Measurements from ENCODE around the gene PLEKHD1.

Gene PLEKHD1

GRCh38 chr14:69547701-69548348, 63.3 kb downstream of the PLEKHD1 start:
- DNase-seq (ENCODE audit: low read depth) = no peak

DNA sequence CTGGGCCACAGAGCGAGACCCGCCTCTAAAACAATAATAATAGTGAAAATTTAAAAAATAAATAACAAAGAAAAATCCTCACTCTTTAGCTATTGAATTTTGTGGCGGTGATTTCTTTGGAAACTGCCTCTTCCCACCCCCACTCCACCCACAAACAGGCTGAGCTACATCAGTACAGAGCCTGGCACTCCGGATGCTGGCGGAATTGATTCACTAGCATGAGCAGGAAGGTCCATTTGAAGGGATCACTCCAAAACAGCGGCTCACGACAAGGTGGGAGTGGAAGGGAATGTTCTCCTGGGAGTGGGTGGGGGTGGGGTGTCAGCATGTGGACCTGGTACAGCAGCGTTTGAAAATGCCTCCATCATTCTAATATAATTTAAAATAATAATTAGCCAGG, 64.0 kb downstream of the PLEKHD1 start:
- no peak for DNase-seq (ENCODE audit: low read depth)

- DNase-seq (ENCODE audit: low read depth) = no peak
Observed at GRCh38 chr14:69551511-69551910, 67.0 kb downstream of the PLEKHD1 start.

GRCh38 chr14:69553252-69553651, 68.7 kb downstream of the PLEKHD1 start:
- peak; percentile 40 for DNase-seq (ENCODE audit: low read depth)

GRCh38 chr14:69554500-69554899, 70.0 kb downstream of the PLEKHD1 start:
- DNase-seq (ENCODE audit: low read depth) = no peak

DNA sequence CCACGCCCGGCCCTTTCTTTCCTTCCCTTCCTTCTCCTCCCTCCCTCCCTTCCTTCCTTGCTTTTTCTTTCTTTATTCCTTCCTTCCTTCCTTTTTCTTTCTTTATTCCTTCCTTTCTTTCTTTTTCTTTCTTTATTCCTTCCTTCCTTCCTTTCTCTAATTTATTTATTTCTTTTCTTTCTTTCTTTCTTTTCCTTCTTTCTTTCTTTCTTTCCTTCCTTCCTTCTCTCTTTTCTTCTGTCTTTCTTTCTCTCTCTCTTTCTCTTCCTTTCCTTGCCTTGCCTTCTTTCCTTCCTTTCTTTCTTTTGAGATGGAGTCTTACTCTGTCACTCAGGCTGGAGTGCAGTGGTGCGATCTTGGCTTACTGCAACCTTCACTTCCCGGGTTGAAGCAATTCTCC, 74.2 kb downstream of the PLEKHD1 start:
- no peak for DNase-seq (ENCODE audit: low read depth)

DNA sequence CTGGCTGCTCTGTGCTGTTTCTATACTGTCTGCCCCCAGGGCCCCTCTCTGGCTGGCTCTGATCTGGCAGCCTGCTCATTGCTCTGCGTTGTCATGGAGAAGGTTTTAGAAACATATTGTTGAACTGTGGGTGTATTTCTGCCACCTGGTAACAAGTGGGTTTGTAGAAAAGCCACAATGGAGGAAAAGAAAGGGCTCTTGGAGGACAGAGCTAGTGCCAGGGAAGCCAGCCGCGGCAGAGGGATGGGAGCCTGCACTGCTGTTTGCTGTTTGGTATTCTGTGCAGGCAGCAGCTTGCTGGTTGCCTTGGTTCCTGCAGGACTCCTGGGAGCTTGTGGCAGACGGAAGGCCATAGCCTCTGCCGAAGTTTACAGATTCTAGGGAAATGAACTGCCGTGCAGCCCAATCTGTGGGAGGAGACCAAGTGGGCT, 75.1 kb downstream of the PLEKHD1 start:
- DNase-seq (ENCODE audit: low read depth) = no peak

DNA sequence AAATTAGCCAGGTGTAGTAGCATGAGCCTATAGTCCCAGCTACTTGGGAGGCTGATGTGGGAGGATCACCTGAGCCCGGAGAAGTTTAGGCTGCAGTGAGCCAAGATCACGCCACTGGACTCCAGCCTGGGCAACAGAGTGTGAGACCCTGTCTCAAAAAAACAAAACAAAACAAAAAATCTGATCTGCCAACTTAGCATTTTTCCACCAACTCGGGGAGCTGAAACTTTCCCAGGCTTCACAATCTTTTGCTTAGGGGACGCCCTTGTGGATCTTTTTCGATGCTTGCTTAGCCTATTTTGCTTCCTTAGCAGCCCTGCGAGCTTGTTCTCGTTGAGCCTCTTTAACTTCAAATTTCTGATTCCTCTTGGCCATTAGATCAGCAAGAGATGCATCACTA, 76.3 kb downstream of the PLEKHD1 start:
- no peak for DNase-seq (ENCODE audit: low read depth)

- no peak for DNase-seq (ENCODE audit: low read depth)
Observed at GRCh38 chr14:69561893-69562292, 77.4 kb downstream of the PLEKHD1 start.

GRCh38 chr14:69567563-69567962, 83.0 kb downstream of the PLEKHD1 start:
- no peak for DNase-seq (ENCODE audit: low read depth)

GRCh38 chr14:69569859-69570258, 85.3 kb downstream of the PLEKHD1 start:
- no peak for DNase-seq (ENCODE audit: low read depth)

DNA sequence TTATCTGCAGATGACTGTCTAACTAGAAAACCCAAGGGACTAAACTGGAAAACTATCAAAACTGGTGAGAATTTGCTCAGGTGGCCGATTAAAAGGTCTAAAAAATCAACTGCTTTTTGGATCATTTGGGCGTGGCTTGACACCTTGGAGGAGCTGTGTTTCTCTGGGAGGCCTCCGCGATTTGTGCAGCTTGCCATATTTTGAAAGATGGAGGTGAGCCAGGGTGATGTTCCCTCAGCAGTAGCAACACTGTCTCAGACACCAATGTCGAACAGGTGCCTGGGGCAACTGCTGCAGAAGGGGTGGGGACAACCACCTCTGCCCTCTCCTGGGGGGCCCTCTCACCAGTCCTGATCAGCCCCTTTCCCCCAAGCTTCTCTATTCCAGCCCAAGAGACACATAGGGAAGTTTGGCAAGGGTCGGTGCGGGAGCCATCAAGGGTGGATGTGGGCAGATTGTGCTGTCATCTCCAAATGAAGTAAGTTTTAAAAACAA, 86.4 kb downstream of the PLEKHD1 start:
- no peak for DNase-seq (ENCODE audit: low read depth)

- no peak for DNase-seq (ENCODE audit: low read depth)
Observed at GRCh38 chr14:69571449-69572029, 87.0 kb downstream of the PLEKHD1 start.

DNA sequence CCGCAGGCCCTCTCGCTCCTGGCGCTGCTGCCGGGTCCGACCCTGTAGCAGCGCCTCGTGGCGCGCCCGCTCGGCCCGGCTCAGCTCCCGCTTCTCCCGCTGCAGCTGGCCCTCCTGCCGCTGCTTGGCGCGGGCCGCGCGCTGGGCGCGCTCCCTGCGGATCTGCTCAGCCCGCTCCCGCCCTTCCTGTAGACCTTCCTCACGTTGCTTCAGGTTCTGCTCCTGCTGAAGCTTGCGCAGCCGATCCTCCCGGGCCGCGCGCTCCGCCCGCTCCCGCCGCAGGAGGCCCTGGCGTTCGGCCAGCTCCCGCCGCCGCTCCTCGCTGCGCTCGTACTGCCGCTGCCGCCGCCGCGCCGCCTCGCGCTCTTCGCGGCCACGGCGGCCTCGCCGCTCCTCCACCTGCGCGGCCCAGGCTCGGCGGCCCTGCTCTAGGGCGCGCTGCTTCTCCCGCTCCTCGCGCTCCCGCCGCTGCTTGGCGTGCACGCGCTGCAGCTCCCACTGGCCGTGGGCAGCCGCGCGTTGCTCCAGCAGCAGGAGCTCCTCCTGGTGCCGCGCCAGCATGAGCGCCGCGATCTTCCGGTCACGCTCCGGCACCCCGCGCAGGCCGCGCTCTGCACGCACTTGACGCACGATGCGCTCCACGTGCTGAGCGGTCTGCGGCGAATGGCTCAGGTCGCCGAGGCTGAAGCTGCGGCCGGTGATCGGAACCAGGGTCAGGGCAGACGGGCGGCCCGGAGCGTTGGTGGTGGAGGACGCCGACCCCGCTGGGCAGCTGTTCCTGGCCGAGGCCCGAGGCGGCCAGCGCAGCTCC, 87.7 kb downstream of the PLEKHD1 start:
- DNase-seq (ENCODE audit: low read depth) = no peak

GRCh38 chr14:69572841-69573135, 88.3 kb downstream of the PLEKHD1 start:
- DNase-seq (ENCODE audit: low read depth) = no peak

- DNase-seq (ENCODE audit: low read depth) = no peak
Observed at GRCh38 chr14:69573205-69573830, 88.8 kb downstream of the PLEKHD1 start.

- no peak for DNase-seq (ENCODE audit: low read depth)
Observed at GRCh38 chr14:69573831-69574262, 89.3 kb downstream of the PLEKHD1 start.

DNA sequence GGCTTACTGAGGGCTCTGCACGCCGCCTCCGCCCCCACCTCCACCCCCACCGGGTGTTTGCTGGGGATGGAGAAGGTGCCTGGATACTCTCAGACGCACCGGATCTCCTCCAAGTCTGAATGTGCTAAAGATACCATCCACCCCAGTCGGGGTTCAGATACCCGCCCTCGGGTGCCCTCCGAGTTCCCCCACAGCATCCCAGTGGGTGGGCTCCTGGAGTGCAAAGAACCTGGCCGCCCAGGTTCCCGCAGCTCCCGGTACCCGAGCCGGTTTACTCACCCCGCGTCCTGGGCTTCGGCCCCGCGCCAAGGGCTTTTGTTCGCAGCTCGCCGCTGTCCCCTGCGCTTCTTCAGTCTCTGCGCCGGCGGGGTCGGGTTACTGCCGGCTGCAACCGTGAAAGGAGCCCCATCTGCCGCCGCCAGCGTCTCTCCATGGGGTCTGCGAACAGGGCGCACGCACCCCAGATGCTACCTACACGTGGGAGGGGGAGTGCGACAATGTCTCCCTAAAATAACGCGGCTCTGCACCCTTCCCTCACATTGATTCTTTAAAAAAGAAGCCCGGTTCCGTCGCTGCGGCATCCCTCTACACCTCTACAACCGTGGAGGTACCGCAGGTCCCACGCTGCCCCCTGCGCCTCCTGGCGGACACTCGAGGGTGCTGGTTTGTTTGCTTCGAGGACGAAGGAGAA, 89.9 kb downstream of the PLEKHD1 start, which contains the start of gene CCDC177:
TSS of gene CCDC177 (minus strand) at position 609 of the 691 bp plus-strand sequence. CDS start 1,249 bp downstream, outside the sequence.
- DNase-seq (ENCODE audit: low read depth) = no peak

DNA sequence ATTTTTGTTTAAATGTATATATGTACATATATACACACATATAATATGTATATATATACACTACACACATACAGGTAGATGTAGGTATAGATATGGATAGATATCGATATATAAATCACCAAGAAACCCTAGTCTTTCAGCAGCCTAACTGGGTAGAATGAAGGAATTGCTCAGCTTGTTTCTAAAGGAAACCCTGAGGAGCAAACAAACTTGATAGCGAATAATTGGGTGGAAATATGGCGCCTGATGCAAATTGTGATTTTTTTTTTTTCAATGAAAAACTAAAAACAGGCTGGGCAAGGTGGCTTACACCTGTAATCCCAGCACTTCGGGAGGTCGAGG, 90.4 kb downstream of the PLEKHD1 start:
- no peak for DNase-seq (ENCODE audit: low read depth)

DNA sequence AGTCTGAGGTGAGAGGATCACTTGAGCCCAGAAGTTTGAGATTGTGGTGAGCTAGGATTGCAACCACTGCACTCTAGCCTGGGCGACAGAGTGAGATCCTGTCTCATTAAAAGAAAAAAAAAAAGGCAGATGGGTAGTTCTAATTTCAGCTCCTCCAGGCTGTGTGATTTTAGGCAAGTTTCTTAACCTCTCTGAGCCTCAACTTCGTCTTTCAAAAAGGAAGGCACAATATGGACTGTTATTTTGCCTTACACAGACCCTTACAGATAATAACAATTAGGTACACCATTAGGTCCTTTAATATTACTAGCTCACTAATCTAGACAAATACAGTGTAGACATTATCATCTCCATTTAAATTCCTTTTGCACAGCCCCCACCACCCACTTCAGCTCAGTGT, 94.9 kb downstream of the PLEKHD1 start:
- DNase-seq (ENCODE audit: low read depth) = no peak

GRCh38 chr14:69580009-69580577, 95.6 kb downstream of the PLEKHD1 start:
- peak; percentile 78 for DNase-seq (ENCODE audit: low read depth)

Measured in stromal cell of bone marrow (primary cell).